MM.1S (cell line): ENCODE measurements around the gene CFAP74.
A peak's percentile ranks its signal among the peaks of the same experiment; 100 is the strongest.

ENCODE experiments used
- DNase-seq: peaks from one replicate; pipeline ENCODE4 v3.0.0-alpha.2; 2015
- H2AFZ ChIP-seq: fragments of 300-600 bp; sonication (generic); 2 replicates; pipeline ENCODE4 v1.6.0; 2016; ENCODE audit warnings: antibody characterized with exemption, low read length
- H3F3A ChIP-seq: fragments of 300-600 bp; sonication (generic); 2 replicates; pipeline ENCODE4 v1.6.1; 2016; ENCODE audit warnings: mild to moderate bottlenecking, antibody characterized with exemption, low read length, moderate library complexity, mixed read lengths; ENCODE audit not compliant: insufficient read depth
- H3K27ac ChIP-seq: fragments of 300-600 bp; sonication (generic); 2 replicates; pipeline ENCODE4 v1.5.1; 2016; ENCODE audit warnings: mild to moderate bottlenecking, low read length
- H3K27me3 ChIP-seq: fragments of 300-600 bp; sonication (generic); replicated peaks from 2 replicates; pipeline ENCODE4 v1.6.0; 2016; ENCODE audit warnings: low read length; ENCODE audit not compliant: insufficient read depth
- H3K36me3 ChIP-seq: fragments of 300-600 bp; sonication (generic); replicated peaks from 2 replicates; pipeline ENCODE4 v1.6.1; 2016; ENCODE audit warnings: mild to moderate bottlenecking, low read length, mixed read lengths; ENCODE audit not compliant: insufficient read depth
- H3K4me1 ChIP-seq: fragments of 300-600 bp; sonication (generic); 2 replicates; pipeline ENCODE4 v1.6.1; 2016; ENCODE audit warnings: low read length, mixed read lengths
- H3K4me2 ChIP-seq: fragments of 300-600 bp; sonication (generic); 2 replicates; pipeline ENCODE4 v1.6.0; 2016; ENCODE audit warnings: low read depth, low read length
- H3K4me3 ChIP-seq: fragments of 300-600 bp; sonication (generic); 2 replicates; pipeline ENCODE4 v1.5.1; 2016; ENCODE audit warnings: low read length, mixed read lengths
- H3K79me2 ChIP-seq: fragments of 300-600 bp; sonication (generic); 2 replicates; pipeline ENCODE4 v1.6.1; 2016; ENCODE audit warnings: mixed run types, low read length, mixed read lengths
- H3K9ac ChIP-seq: fragments of 300-600 bp; sonication (generic); 2 replicates; pipeline ENCODE4 v1.6.1; 2016; ENCODE audit warnings: low read length, mixed read lengths
- H3K9me2 ChIP-seq: fragments of 300-600 bp; sonication (generic); replicated peaks from 2 replicates; pipeline ENCODE4 v1.6.1; 2016; ENCODE audit warnings: mild to moderate bottlenecking, low read length, mixed read lengths; ENCODE audit not compliant: insufficient read depth
- H3K9me3 ChIP-seq: fragments of 300-600 bp; sonication (generic); replicated peaks from 2 replicates; pipeline ENCODE4 v1.6.1; 2016; ENCODE audit warnings: mild to moderate bottlenecking, low read length, mixed read lengths; ENCODE audit not compliant: insufficient read depth
- H4K20me1 ChIP-seq: fragments of 300-600 bp; sonication (generic); 2 replicates; pipeline ENCODE4 v1.6.1; 2016; ENCODE audit warnings: mild to moderate bottlenecking, low read length, moderate library complexity, mixed read lengths; ENCODE audit not compliant: insufficient read depth
- CTCF ChIP-seq: fragments of 300-600 bp; sonication (generic); IDR thresholded peaks from 2 replicates; pipeline ENCODE4 v1.5.1; 2016; ENCODE audit warnings: antibody characterized with exemption, low read length, mixed read lengths
- EZH2 ChIP-seq: fragments of 300-600 bp; sonication (generic); optimal IDR thresholded peaks from 2 replicates; pipeline ENCODE3; 2017; ENCODE audit warnings: low read depth, mild to moderate bottlenecking, antibody characterized with exemption, low read length, mixed read lengths
- EZH2phosphoT487 ChIP-seq: fragments of 300-600 bp; sonication (generic); IDR thresholded peaks from 2 replicates; pipeline ENCODE4 v1.6.1; 2018; ENCODE audit warnings: antibody characterized with exemption, low read length

The CFAP74 gene

GRCh38 chr1:1920608-1921458 is 82.8 kb downstream of the CFAP74 start:
- Histone ChIP-seq H2AFZ (no peak overlapping the region), H3K27ac (no peak overlapping the region), H3K4me2 (no peak overlapping the region), H3K4me1 (peaks cover 10% of the 10 kb centered on the region), H3K9me2 (no peaks in the 10 kb centered on the region), H3K36me3 (no peaks in the 10 kb centered on the region), H3K27me3 (peaks cover 41% of the 10 kb centered on the region), H3K4me3 (no peak overlapping the region), H3K9ac (no peak overlapping the region), H3K9me3 (no peaks in the 10 kb centered on the region), H4K20me1 (no peaks in the 10 kb centered on the region), H3K79me2 (no peaks in the 10 kb centered on the region), H3F3A (no peaks in the 10 kb centered on the region)
- TF ChIP-seq CTCF (no peak), EZH2phosphoT487 (no peak), EZH2 (no peak)
- DNase-seq: peak; percentile 1

- H3K9me2 ChIP-seq: no peaks in the 10 kb centered on the region
- no peaks in the 10 kb centered on the region for H4K20me1 ChIP-seq
- peaks cover 36% of the 10 kb centered on the region for H3K27me3 ChIP-seq
- H3F3A ChIP-seq: no peaks in the 10 kb centered on the region
- no peak overlapping the region for H3K27ac ChIP-seq
- H2AFZ ChIP-seq: peak overlapping the region; percentile 74; the same call in 1 of the 2 replicates
- no peaks in the 10 kb centered on the region for H3K36me3 ChIP-seq
- H3K4me2 ChIP-seq: peak overlapping the region; percentile 98; the same call in 1 of the 2 replicates
- H3K9me3 ChIP-seq: no peaks in the 10 kb centered on the region
- DNase-seq: no peak
- peak overlapping the region; percentile 69; the same call in 1 of the 2 replicates for H3K4me3 ChIP-seq
- no peaks in the 10 kb centered on the region for H3K79me2 ChIP-seq
- H3K9ac ChIP-seq: no peak overlapping the region
- H3K4me1 ChIP-seq: peaks cover 10% of the 10 kb centered on the region
- TF ChIP-seq EZH2 (no peak), CTCF (no peak), EZH2phosphoT487 (no peak)
These were observed 83.5 kb downstream of the CFAP74 start for GRCh38 chr1:1920057-1920607.

- H3F3A ChIP-seq: no peaks in the 10 kb centered on the region
- no peaks in the 10 kb centered on the region for H3K36me3 ChIP-seq
- no peaks in the 10 kb centered on the region for H3K9me3 ChIP-seq
- H3K4me3 ChIP-seq: peak overlapping the region; percentile 69
- peak overlapping the region; percentile 54; the same call in 1 of the 2 replicates for H3K9ac ChIP-seq
- no peaks in the 10 kb centered on the region for H4K20me1 ChIP-seq
- H3K9me2 ChIP-seq: no peaks in the 10 kb centered on the region
- H3K4me1 ChIP-seq: peaks cover 10% of the 10 kb centered on the region
- no peaks in the 10 kb centered on the region for H3K79me2 ChIP-seq
- H3K4me2 ChIP-seq: peak overlapping the region; percentile 98; the same call in 1 of the 2 replicates
- peak; percentile 98 for DNase-seq
- H3K27me3 ChIP-seq: peaks cover 32% of the 10 kb centered on the region
- no peak for TF ChIP-seq EZH2
- TF ChIP-seq EZH2phosphoT487: no peak
- no peak for TF ChIP-seq CTCF
- H3K27ac ChIP-seq: peak overlapping the region; percentile 37; the same call in 1 of the 2 replicates
- H2AFZ ChIP-seq: peak overlapping the region; percentile 92
These were observed 84.1 kb downstream of the CFAP74 start for GRCh38 chr1:1919304-1920056.
